ENCODE measurements around the gene CALR3.

DNA sequence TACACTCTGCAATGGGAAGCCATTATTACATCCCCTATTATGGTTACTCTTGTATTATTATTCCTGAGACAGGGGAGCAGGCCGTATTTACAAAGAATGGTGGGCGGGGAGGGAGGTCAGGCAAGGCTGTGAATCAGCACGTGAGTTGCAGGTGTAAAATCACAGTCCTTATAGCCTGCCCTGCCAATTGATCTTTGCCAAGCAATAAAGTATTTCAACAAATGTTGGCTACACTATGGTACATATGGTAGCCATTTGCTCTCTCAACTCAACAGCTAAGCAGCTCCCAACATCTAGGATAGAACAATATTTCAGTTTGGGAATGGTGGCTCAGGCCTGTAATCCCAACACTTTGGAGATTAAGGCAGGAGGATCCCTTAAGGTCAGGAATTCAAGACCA lies 36.3 kb downstream of the CALR3 start:
- TF ChIP-seq POLR2AphosphoS5 (IDR thresholded peaks at IDR 0.05; ENCODE audit: low read depth, low read length), result no peak
- no peak for TF ChIP-seq POLR2A (IDR thresholded peaks at IDR 0.05; ENCODE audit: low read depth, low read length)
